ENCODE results near the gene SOWAHC. TPM values are rescaled to one million over a fixed set of nuclear protein-coding genes. Genes with fewer than 3 reads are reported as not detected.
"Not testable (repeated sequence)": the region's sequence is repeated elsewhere in the genome, so short reads cannot be mapped to it uniquely, and the experiment has no call there.

Gene SOWAHC
- total RNA-seq, 1 experiment from 2014 or later, result 14.9 TPM

GRCh38 chr2:109615637-109616144 is 1.5 kb downstream of the SOWAHC start:
- no peak for DNase-seq (ENCODE audit: low read depth)

- DNase-seq (ENCODE audit: low read depth), result no peak
These were observed 2.0 kb downstream of the SOWAHC start for GRCh38 chr2:109616184-109616583.

GRCh38 chr2:109619032-109619615 is 5.0 kb downstream of the SOWAHC start:
- DNase-seq (ENCODE audit: low read depth), result no peak

GRCh38 chr2:109623297-109623696 is 9.1 kb downstream of the SOWAHC start:
- no peak for DNase-seq (ENCODE audit: low read depth)

GRCh38 chr2:109623923-109624322 is 9.8 kb downstream of the SOWAHC start:
- no peak for DNase-seq (ENCODE audit: low read depth)

- no peak for DNase-seq (ENCODE audit: low read depth)
These were observed 10.2 kb downstream of the SOWAHC start for GRCh38 chr2:109624339-109624738.

- not testable (repeated sequence) for DNase-seq (ENCODE audit: low read depth)
These were observed 14.2 kb downstream of the SOWAHC start for GRCh38 chr2:109628321-109628720.

GRCh38 chr2:109629867-109630266 is 15.7 kb downstream of the SOWAHC start:
- DNase-seq (ENCODE audit: low read depth), result no peak

- no peak for DNase-seq (ENCODE audit: low read depth)
These were observed 16.6 kb downstream of the SOWAHC start for GRCh38 chr2:109630441-109631430.

- DNase-seq (ENCODE audit: low read depth), result no peak
These were observed 17.6 kb downstream of the SOWAHC start for GRCh38 chr2:109631741-109632140.

GRCh38 chr2:109632158-109632789 is 18.1 kb downstream of the SOWAHC start:
- no peak for DNase-seq (ENCODE audit: low read depth)

GRCh38 chr2:109633284-109633961 is 19.3 kb downstream of the SOWAHC start:
- no peak for DNase-seq (ENCODE audit: low read depth)

GRCh38 chr2:109635426-109636304 is 21.5 kb downstream of the SOWAHC start:
- no peak for DNase-seq (ENCODE audit: low read depth)

GRCh38 chr2:109636317-109636716 is 22.2 kb downstream of the SOWAHC start:
- no peak for DNase-seq (ENCODE audit: low read depth)

- DNase-seq (ENCODE audit: low read depth), result peak; percentile 35
These were observed 23.8 kb downstream of the SOWAHC start for GRCh38 chr2:109637749-109638570.

- no peak for DNase-seq (ENCODE audit: low read depth)
These were observed 24.6 kb downstream of the SOWAHC start for GRCh38 chr2:109638795-109639194.

GRCh38 chr2:109640000-109640399 is 25.8 kb downstream of the SOWAHC start:
- not testable (repeated sequence) for DNase-seq (ENCODE audit: low read depth)

GRCh38 chr2:109644571-109645275 is 30.6 kb downstream of the SOWAHC start:
- DNase-seq (ENCODE audit: low read depth), result no peak
